GM18508 (cell line): ENCODE measurements around the gene TYSND1.
"Not testable (repeated sequence)": the region's sequence is repeated elsewhere in the genome, so short reads cannot be mapped to it uniquely, and the experiment has no call there.

Experiments
- ATAC-seq: cut with Tn5 transposase; IDR thresholded peaks from one replicate; pipeline ENCODE4 v1.9.1; 2021; ENCODE audit warnings: moderate number of reproducible peaks; ENCODE audit not compliant: insufficient read depth, unreplicated experiment

TYSND1 gene

DNA sequence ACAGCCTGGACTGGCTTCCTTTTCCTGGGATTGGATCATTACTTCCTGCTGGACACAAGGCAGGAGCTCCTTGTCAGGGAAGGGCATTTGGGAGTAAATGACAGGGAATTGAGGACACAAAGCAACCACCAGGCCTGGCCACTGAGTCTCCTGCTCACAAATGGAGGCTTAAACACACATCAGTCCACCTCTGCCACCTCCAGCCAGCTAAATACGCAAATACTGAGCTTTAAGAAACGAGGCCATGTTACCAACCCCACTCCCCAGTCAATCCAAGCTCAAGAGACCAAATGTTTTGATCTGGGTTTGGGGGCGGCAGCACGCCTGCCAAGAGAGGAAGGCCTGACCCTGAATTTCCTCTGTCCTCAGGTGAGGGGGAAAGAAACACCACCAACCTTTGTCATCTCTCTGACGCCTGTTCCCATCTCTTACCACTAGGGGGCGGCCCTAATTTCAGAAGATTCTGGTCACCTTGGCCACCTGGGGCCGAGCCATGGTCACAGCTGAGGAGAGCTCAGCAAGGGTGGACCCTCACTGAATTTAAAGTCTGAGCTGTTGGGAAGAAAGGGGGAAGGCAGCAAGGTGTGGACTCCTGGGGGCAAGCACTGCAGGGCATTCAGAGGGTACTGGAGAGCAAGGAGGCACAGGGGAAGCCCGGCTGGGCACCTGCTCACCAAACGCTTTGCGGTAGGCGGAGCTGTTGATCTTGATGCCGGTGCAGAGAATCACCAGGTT is 30.4 kb downstream of the TYSND1 start:
- no peak for ATAC-seq

DNA sequence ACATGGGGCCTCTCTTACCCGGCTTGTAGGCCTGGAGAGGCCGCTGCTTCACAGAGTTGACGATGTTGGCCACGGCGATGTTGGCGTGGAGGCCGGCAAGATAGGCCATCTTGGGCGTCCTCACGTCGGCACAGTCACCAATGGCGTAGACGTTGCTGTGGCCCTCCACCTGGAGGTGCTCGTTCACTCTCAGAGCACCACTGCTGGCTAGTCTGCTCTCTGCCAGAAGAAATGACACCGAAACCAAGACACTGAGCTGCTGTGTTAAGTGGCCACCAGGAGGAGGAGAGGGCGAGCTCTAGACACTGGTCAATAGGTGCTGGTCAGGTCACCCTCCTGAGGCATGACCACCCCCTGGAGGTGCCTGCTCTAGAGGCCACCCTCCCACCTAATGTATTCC is 31.6 kb downstream of the TYSND1 start:
- ATAC-seq = no peak

DNA sequence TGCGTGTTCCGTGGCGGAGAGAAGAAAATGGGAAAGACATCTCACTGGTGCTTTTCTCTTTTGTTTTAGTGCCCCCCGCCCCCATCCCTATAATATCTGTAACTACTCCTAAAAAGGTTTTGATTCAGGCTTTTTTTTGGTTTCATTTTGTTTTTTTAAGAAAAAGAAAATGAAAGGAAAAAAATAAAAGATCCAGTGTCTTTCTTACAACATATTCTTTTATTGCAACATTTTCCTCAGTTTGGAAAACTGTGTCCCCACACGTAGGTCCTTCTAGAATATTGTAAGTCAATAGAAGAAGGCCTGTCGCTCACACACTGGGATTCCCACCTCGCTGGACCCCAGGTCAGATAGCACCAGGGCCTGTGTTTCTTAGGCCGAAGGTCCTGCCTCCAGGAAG is 34.4 kb downstream of the TYSND1 start:
- ATAC-seq = no peak

- ATAC-seq = no peak
These were observed 35.0 kb downstream of the TYSND1 start for GRCh38 chr10:70111496-70111895.

GRCh38 chr10:70109064-70109729 is 37.3 kb downstream of the TYSND1 start:
- no peak for ATAC-seq

GRCh38 chr10:70106958-70107791 is 39.3 kb downstream of the TYSND1 start:
- no peak for ATAC-seq

DNA sequence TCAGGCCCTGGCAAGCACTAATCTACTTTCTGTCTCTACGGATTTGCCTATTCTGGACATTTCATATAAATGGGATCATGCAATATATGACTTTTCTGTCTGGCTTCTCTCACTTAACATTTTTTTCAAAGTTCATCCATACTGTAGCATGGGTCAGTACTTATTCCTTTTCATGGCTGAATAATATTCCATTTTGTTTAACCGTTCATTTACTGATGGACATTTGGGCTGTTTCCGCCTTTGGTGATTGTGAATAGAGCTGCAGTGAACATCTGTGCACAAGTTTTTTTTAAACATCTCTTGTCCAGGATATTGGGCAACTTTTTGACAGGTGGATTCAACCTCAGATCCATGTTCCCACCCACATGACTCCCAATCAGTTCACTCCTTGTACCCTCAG is 44.8 kb downstream of the TYSND1 start:
- ATAC-seq = no peak

GRCh38 chr10:70101068-70101562 is 45.4 kb downstream of the TYSND1 start:
- ATAC-seq = not testable (repeated sequence)

GRCh38 chr10:70098271-70098670 is 48.2 kb downstream of the TYSND1 start:
- no peak for ATAC-seq

DNA sequence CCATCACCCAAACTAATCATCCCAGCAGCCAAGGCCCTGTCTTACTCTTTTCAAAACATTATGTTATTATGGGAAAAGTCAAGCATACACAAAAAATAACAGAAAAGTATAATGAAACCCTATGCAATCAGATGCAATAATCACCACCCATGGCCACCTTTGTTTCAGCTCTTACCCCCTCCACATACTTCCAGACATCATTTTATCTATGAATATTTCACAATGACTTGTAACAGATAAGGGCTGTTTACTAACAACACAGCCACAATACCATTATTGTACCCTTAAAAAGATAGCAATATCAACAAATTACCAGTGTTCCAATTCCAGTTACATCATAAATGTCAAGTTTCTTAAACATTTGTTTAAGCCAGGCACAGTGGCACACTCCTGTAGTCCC is 49.0 kb downstream of the TYSND1 start:
- ATAC-seq = no peak

DNA sequence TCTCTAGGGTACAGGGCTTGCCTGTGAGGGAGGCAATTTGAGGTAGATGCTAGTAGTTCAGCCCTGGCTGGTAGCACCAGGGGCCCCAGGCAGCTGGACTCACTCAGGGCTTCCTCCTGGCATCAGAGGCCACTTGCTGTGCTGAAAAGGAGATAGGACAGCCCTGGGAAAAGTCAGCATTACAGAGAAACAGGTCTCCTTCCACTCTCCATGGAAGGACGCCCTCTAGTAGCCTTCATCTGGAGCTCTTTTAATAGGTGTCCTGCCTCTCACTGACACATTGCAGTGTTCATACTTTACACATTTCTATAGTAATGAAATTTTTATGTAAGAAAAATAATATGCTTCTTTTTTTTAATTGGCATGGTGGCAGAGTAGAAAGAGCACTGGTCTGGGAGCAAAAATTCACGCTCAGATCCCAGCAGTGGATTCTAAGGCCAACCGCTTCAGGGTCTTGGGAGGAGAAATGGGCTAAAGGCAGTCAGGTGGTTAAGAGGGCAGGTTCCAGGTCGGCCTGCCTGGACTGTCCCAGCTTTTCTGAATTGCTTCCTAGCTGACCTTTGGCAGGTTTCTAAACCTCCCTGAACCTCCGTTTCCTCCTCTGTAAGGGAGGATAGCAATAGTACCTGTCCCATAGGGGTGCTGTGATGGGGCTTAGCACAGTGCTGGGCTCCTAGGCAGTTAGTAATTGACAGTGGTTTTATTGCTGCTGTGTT is 49.6 kb downstream of the TYSND1 start:
- ATAC-seq = no peak

DNA sequence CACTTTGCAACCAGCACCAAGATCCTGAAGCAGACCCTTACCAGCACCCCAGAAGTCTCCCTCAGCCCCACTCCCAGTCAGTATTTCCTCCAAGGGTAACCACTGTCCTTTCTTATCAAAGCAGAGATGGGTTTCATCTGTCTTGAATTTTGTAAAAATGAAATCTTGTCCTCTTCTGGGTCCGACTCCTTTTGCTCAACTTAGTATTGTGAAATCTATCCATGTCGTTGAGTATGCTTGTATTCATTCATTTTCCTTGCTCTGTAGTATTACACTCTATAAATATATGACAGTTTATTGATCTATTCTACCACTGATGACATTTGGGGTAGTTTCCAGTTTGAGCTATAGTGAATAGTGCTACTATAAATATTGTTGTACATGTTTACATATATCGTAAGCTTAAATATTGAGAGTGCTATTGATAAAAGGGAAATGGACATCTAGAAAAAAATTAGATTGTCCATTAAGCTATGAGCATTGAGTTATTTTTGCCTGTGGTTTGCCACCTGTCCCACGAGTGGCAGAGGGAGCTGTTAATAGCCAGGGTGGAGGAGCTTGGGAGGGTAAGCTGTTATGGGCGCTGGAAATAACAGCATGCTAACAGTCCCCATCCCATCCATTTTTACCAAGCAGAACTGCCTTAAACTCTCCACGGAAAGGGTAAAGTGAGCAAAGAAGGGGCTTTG is 50.3 kb downstream of the TYSND1 start:
- no peak for ATAC-seq

GRCh38 chr10:70094250-70094649 is 52.2 kb downstream of the TYSND1 start:
- ATAC-seq = no peak

- ATAC-seq = no peak
These were observed 53.1 kb downstream of the TYSND1 start for GRCh38 chr10:70093335-70093944.

GRCh38 chr10:70092389-70092718 is 54.1 kb downstream of the TYSND1 start:
- no peak for ATAC-seq

- no peak for ATAC-seq
These were observed 55.5 kb downstream of the TYSND1 start for GRCh38 chr10:70090951-70091350.

- no peak for ATAC-seq
These were observed 56.5 kb downstream of the TYSND1 start for GRCh38 chr10:70090013-70090412.

GRCh38 chr10:70088308-70088698 is 58.2 kb downstream of the TYSND1 start:
- no peak for ATAC-seq
